GM21717 (cell line): ENCODE measurements around the gene TMEM120B.
"Not testable (repeated sequence)": the region's sequence is repeated elsewhere in the genome, so short reads cannot be mapped to it uniquely, and the experiment has no call there.

ENCODE experiments used
- ATAC-seq: cut with Tn5 transposase; IDR thresholded peaks from one replicate; pipeline ENCODE4 v1.9.1; 2021; ENCODE audit warnings: mild to moderate bottlenecking, moderate library complexity; ENCODE audit not compliant: unreplicated experiment

The TMEM120B gene

DNA sequence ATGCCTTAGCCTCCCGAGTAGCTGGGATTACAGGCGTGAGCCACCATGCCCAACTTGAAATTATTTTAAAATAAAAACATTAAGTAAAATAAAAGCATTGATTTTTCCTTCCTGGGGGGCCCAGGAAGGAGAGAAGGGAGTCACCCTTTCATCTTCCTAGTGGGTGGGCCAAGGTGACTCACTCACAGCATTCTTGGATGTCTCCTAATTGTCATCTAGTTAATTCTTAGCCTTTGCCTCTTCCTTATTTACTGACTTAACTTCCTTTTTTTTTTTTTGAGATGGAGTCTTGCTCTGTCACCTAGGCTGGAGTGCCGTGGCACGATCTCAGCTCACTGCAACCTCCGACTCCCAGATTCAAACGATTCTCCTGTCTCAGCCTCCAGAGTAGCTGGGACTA lies 29.2 kb downstream of the TMEM120B start:
- no peak for ATAC-seq

GRCh38 chr12:121745545-121745944 lies 33.0 kb downstream of the TMEM120B start:
- ATAC-seq, result not testable (repeated sequence)

GRCh38 chr12:121748218-121748570 lies 35.6 kb downstream of the TMEM120B start:
- ATAC-seq, result no peak

DNA sequence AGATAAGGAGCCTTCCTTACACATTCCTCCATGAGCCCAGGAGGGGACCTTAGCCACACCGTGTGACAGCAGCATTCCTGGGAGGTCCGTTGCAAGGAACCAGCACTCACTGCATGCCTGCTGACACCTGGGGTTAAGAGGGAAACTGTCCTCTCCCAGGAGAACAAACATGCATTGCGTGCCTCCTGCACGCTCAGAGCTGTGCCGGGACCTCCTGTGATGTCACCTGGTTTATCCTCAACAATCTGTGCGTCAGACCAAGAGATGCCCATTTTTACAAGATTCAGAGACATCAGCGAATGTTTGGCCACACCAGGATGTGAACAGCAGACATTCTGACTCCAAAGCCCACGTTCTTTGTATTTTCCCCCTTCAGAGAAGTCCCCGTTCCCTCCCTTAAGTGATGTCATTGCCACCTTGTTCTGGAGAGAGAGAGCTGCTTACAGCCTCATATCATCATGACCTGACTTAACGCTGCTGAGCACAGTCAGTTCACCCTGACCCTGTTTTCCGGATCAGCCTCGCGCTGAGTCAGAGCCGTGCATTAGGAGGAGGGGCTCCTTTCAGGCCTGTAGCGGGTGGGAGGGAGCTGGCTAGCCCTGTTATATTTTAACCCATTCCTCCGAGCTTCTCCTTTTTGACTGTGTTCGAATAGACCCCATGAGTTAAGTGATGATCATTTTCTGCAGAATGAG lies 36.2 kb downstream of the TMEM120B start:
- ATAC-seq, result no peak

GRCh38 chr12:121749267-121749666 lies 36.7 kb downstream of the TMEM120B start:
- no peak for ATAC-seq

- no peak for ATAC-seq
Measured at GRCh38 chr12:121750507-121750955, 38.0 kb downstream of the TMEM120B start.

DNA sequence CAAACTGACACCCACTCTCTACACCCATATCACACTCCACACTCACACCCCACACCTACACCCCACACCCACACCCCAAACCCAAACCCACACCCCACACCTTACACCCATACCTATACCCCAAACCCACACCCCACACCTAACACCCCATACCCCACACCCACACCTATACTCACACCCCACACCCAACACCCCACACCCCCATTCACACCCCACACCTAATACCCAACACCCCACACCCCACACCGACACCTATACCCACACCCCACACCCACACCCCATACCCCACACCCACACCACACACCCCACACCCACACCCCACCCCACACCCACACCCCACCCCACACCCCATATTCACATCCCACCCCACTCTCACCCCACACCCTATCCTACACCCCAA lies 38.5 kb downstream of the TMEM120B start:
- no peak for ATAC-seq

DNA sequence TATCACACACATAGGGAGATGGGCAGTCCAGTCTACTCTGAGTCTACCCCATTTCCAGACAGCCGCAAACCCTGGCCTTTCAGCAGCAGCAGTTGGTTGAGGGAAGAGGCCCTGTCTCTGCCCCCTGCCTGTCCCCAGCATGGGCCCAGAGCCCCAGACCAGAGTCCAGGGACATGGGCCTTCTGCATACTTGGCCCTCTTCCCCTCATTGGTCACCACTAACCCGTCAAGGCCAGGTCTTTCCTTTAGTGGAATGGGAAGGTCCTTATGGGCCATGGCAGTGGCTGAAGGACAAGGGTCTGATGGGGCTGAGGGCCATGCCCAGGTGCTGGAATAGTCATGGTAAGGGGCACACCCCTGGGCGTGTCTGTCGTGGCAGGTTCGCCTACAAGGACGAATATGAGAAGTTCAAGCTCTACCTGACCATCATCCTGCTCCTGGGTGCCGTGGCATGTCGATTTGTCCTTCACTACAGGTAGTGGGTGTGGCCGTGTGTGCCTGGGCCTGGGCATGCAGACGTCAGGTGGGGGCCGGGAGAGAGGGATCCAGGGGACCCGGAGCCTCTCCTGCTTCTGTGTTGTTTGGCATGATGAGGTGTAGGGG lies 39.3 kb downstream of the TMEM120B start:
- no peak for ATAC-seq

- no peak for ATAC-seq
Measured at GRCh38 chr12:121753844-121754264, 41.3 kb downstream of the TMEM120B start.

DNA sequence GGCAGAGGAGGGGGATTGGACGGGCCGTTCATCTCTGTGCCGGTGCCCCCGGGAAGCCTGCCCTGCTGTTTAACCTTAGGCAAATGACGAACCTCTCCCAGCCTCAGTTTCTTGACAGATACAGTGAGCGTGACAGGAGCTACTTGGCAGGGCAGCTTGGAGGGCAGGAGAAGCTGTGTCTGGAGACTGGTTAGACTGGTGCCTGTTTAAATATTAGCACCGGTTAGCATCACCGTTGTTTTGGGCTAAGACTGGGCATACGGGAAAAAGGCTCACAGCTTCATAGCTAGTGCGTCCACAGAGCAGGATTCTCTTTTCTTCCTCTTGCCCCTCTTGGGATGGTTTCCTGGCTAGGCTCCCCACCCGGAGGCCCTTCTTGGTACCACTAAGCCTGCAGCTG lies 42.3 kb downstream of the TMEM120B start:
- no peak for ATAC-seq

DNA sequence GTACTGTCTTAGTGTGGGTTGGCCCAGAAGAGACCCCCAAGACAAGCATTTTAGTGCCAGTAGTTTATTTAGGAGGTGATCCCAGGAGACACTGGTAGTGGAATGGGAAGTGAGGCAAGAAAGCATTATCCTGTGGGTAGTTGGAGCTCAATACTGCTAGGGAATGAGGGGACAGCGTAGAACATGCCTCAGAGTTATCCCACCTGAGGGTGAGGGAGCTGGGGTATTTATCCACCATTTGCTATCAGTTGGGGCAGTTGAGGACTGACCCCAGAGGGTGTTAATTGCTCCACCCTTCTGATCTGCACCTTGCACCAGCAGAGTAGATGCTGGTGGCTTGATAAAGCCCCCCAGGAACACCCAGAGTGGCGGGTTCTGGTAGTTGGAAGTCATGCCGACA lies 43.0 kb downstream of the TMEM120B start:
- ATAC-seq, result no peak

DNA sequence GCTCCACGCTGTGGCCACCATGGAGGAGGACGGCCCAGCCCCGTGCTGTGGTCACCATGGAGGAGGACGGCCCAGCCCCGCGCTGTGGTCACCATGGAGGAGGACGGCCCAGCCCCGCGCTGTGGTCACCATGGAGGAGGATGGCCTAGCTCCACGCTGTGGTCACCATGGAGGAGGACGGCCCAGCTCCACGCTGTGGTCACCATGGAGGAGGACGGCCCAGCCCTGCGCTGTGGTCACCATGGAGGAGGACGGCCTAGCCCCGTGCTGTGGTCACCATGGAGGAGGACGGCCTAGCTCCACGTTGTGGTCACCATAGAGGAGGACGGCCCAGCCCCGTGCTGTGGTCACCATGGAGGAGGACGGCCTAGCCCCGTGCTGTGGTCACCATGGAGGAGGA lies 46.0 kb downstream of the TMEM120B start:
- ATAC-seq, result not testable (repeated sequence)

- ATAC-seq, result no peak
Measured at GRCh38 chr12:121762269-121762668, 49.7 kb downstream of the TMEM120B start.

- ATAC-seq, result no peak
Measured at GRCh38 chr12:121764808-121765207, 52.3 kb downstream of the TMEM120B start.

DNA sequence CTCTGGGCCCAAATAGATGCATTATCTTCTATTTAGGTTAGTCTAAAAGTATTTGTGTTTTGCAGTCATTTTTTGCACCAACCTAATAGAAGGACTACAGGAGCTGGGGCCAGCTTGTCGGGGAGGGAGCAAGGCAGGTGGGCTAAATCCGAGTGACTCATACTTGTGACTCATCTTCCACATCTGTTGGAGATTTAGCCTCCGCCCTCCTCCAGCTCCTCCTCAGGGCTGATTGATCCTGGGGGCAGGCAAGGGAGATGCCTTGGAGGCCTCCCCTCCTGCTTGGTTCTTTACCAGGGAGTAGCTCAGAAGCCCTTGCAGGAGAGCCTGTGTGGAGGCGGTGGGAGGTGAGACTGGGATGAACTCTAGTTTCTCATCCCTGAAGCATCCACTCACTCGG lies 53.0 kb downstream of the TMEM120B start:
- no peak for ATAC-seq

- no peak for ATAC-seq
Measured at GRCh38 chr12:121766290-121767039, 53.9 kb downstream of the TMEM120B start.

DNA sequence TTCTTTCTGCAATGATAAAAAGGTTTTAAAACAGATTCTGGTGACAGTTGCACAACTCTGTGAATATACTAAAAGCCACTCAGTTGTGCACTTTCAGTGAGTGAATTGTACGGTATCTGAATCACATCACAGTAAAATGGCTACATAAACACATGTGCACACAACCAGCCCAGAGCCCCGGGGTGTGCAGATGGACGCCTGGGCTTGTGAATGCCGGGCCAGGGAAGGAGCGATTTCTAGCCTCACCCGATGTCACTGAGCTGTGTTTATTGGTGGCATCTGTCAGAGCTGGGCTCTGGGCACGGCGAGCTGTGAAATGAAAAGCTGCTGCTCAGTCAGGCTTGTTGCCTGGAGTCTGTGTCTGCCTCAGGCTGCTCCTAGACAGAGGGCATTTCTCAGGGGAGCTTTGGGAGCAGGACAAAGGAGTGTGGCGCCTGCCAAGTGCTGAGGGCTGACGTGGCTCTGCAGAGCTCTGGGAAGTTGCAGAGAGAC lies 55.0 kb downstream of the TMEM120B start:
- ATAC-seq, result no peak

- no peak for ATAC-seq
Measured at GRCh38 chr12:121769297-121769830, 56.8 kb downstream of the TMEM120B start.

GRCh38 chr12:121769831-121770301 lies 57.3 kb downstream of the TMEM120B start:
- ATAC-seq, result no peak

GRCh38 chr12:121770388-121770787 lies 57.8 kb downstream of the TMEM120B start:
- no peak for ATAC-seq

DNA sequence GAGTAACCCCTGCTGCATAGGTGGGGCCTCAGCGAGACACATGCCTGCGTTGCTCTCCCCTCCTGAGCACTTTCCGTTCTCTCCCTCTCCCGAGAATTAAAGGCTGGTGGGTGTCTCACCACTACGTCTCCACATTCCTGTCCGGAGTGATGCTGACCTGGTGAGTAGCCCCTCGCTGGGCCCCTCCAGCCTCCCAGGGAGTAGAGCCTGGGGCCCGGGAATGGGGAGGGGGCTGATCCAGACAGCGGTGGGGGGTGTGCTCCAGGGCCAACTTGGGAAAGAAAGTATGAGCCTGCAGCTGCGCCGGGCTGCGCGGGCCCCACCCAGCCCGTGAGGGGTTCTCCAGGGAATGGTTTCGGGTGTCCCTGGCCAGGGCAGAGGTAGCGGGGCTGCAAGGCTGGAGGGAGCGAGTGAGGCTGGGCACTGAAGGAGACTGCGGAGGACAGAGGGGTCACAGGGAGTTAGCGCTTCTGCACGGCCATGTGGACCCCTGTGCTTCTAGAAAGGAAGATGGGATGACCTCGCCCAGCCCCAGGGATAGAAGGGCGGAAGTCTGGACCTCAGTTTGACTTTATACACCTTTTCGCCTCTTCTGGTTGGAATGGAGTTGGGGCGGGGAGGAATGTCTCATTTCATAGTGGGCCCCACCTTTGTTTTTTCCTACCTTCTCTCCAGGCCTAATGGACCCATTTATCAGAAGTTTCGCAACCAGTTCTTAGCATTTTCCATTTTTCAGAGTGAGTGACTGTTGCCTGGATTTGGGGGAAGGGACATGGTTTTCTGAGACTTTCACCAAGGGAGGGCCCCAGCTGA lies 58.5 kb downstream of the TMEM120B start:
- no peak for ATAC-seq
